Liver (tissue), 3 donors: ENCODE results near the gene MED28.

ENCODE experiments used
- JUND ChIP-seq, 2 donors: IDR thresholded peaks; 2 replicates each; pipeline ENCODE4 v1.6.1; 2016; ENCODE audit warnings: antibody characterized with exemption in 2 of 2
- RAD21 ChIP-seq, 2 donors: IDR thresholded peaks; 2 replicates each; pipeline ENCODE4 v1.6.1; 2016; ENCODE audit warnings: antibody characterized with exemption in 2 of 2, mild to moderate bottlenecking in 2 of 2
- REST ChIP-seq: IDR thresholded peaks from 2 replicates; pipeline ENCODE4 v1.6.1; 2016; ENCODE audit warnings: antibody characterized with exemption, mild to moderate bottlenecking
- TF ChIP-seq, protein P1 (sequence below): fragments of 150-350 bp; IDR thresholded peaks from 2 replicates; pipeline ENCODE4 v1.5.1; 2017; ENCODE audit warnings: improper control_type of control experiment, low read depth, low read length; ENCODE audit not compliant: missing input control
- donor health status: healthy.
- donor health status: healthy.

DNA sequence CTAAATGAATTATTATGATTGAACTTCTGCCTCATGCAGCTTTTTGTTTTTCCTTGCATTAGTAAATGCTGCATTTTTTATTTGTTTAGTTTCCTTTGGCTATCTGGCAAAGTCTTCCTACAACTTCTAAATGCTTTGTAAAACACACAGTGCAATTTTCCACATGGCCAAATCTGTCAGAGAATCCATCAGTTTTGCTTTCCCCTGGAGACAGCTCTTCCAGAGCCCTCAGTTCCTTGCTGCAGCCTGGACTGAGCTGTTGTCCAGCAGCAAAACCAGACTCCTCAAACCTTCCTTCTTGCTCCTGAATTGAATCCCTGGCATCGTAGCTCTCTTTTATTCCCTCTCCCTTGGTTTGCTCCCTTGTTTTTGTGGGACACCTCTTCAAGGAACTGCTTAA lies 42.6 kb downstream of the MED28 start:
- no peak for TF ChIP-seq REST
- TF ChIP-seq JUND (IDR thresholded peaks at IDR 0.05), result no peak
- TF ChIP-seq, protein P1, sequence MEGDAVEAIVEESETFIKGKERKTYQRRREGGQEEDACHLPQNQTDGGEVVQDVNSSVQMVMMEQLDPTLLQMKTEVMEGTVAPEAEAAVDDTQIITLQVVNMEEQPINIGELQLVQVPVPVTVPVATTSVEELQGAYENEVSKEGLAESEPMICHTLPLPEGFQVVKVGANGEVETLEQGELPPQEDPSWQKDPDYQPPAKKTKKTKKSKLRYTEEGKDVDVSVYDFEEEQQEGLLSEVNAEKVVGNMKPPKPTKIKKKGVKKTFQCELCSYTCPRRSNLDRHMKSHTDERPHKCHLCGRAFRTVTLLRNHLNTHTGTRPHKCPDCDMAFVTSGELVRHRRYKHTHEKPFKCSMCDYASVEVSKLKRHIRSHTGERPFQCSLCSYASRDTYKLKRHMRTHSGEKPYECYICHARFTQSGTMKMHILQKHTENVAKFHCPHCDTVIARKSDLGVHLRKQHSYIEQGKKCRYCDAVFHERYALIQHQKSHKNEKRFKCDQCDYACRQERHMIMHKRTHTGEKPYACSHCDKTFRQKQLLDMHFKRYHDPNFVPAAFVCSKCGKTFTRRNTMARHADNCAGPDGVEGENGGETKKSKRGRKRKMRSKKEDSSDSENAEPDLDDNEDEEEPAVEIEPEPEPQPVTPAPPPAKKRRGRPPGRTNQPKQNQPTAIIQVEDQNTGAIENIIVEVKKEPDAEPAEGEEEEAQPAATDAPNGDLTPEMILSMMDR, result no peak
- no peak for TF ChIP-seq RAD21 (IDR thresholded peaks at IDR 0.05)
